Epithelial cell of esophagus (primary cell): ENCODE data around the gene ASIC3.

Source experiments
- DNase-seq: peaks from one replicate; pipeline ENCODE4 v3.0.0; 2010; ENCODE audit warnings: low read depth
- H3K4me3 ChIP-seq: 2 replicates; pipeline ENCODE4 v1.5.1; 2011; ENCODE audit warnings: mild to moderate bottlenecking, low read length, control low read depth
- TF ChIP-seq, protein P1 (sequence below): IDR thresholded peaks from 2 replicates; pipeline ENCODE4 v1.5.1; 2011; ENCODE audit warnings: low read depth, mild to moderate bottlenecking, low read length, control low read depth, inconsistent platforms; ENCODE audit not compliant: insufficient read depth; ENCODE audit errors: missing control alignments

ASIC3 gene

DNA sequence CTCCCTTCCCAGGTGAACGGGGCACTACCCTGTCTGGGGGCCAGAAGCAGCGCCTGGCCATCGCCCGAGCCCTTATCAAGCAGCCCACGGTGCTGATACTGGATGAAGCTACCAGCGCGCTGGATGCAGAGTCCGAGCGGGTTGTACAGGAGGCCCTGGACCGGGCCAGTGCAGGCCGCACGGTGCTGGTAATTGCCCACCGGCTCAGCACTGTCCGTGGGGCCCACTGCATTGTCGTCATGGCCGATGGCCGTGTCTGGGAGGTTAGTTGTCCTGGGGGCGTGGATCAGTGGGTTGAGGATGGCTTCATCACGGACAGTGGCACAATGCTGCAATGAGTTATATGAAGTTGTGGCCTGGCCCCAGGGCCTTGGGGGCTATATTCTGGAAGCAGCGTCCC, 4.4 kb upstream of the ASIC3 start:
- TF ChIP-seq, protein P1, sequence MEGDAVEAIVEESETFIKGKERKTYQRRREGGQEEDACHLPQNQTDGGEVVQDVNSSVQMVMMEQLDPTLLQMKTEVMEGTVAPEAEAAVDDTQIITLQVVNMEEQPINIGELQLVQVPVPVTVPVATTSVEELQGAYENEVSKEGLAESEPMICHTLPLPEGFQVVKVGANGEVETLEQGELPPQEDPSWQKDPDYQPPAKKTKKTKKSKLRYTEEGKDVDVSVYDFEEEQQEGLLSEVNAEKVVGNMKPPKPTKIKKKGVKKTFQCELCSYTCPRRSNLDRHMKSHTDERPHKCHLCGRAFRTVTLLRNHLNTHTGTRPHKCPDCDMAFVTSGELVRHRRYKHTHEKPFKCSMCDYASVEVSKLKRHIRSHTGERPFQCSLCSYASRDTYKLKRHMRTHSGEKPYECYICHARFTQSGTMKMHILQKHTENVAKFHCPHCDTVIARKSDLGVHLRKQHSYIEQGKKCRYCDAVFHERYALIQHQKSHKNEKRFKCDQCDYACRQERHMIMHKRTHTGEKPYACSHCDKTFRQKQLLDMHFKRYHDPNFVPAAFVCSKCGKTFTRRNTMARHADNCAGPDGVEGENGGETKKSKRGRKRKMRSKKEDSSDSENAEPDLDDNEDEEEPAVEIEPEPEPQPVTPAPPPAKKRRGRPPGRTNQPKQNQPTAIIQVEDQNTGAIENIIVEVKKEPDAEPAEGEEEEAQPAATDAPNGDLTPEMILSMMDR: no peak
- DNase-seq: no peak
- H3K4me3 ChIP-seq: no peak overlapping the region

DNA sequence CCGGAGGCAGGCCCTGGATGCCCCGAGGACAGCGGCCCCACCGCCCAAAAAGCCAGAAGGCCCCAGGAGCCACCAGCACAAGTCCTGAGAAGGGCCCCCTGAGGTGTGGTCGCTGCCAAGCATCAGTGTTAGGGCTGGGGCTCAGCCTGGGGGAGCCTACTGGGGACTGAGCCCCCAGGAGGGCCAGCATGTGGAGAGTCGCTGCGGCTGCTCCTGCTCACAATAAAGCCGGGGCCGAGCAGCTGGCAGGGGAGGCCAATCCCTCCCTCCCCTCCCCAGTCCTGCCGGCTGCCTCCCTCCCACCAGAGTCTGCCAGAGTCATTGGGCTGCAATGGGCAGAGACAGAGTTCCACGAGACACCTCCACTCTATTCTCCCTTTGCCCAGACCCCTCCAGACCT, 3.1 kb upstream of the ASIC3 start:
- no peak overlapping the region for H3K4me3 ChIP-seq
- TF ChIP-seq, protein P1: no peak
- no peak for DNase-seq

DNA sequence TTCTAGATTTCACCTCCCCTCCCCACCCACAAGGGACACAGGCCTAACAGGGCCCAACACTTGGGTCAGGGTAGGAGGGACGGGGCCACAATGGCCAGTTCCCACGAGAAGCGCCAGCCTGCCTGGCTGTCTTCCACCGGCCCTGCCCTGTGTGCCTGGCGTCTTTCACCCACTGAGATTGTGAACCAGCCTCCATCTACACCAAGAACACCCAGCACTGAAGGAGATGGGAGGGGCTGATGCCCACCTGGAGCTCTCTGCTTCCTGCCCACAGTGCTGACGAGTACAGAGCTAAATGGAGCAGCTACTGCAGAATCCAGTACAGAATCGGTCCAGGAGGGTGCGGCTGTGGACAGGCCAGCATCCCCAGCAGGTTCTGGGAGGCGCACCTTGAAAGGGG, 2.4 kb upstream of the ASIC3 start:
- no peak overlapping the region for H3K4me3 ChIP-seq
- TF ChIP-seq, protein P1: no peak
- DNase-seq: no peak

DNA sequence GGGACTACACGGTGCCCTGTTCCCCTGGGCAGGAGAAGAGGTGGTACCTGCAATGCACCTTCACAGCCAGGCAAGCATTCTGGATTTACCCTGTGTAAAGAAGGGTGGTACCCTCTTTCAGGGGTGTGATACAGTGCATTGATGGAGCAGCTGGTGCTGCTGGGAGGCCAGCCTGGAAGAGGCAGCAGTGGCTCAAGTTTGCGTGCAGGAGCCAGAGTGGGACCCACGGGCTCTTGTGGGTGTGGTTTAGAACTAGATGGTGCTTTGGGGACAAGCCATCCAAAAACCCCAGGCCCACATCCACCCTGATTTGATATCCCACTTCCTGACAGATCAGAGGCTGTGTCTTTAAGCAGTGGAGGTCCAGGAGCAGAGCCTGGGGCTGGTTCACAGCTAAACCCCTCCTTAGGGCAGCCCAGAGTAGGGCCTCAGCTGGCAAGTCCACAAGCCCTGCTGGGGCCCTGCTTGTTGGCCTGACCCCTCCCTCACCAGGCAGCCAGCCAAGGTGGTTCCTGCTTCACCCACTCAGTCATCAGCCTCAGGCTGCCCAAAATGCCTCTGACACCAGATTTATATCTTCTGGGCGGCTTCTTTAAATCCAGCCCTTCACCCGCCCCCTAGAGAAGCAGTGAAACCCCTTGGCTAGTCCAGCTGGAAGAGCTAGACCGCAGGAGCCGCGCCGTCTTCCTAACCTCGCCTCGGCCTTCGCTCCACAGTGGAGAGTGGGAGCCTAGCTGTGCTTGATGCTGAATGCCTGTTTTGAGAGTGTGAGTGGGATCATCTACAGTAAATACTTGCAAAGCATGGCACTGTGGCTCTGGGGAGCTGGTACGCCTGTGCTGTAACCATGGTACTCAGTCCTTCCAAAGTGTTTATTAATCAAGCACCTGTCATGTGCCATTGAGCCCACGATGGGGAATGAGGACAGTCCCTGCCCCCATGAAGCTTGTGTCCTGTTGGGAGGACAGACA, 1.4 kb upstream of the ASIC3 start:
- TF ChIP-seq, protein P1: no peak
- no peak overlapping the region for H3K4me3 ChIP-seq
- DNase-seq: peak; percentile 56

DNA sequence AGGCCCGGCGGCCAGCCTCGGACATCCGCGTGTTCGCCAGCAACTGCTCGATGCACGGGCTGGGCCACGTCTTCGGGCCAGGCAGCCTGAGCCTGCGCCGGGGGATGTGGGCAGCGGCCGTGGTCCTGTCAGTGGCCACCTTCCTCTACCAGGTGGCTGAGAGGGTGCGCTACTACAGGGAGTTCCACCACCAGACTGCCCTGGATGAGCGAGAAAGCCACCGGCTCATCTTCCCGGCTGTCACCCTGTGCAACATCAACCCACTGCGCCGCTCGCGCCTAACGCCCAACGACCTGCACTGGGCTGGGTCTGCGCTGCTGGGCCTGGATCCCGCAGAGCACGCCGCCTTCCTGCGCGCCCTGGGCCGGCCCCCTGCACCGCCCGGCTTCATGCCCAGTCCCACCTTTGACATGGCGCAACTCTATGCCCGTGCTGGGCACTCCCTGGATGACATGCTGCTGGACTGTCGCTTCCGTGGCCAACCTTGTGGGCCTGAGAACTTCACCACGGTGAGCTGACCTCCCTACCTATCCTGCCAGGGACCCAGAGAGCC, 656 bp downstream of the ASIC3 start:
- TF ChIP-seq, protein P1: no peak
- no peak overlapping the region for H3K4me3 ChIP-seq
- no peak for DNase-seq

DNA sequence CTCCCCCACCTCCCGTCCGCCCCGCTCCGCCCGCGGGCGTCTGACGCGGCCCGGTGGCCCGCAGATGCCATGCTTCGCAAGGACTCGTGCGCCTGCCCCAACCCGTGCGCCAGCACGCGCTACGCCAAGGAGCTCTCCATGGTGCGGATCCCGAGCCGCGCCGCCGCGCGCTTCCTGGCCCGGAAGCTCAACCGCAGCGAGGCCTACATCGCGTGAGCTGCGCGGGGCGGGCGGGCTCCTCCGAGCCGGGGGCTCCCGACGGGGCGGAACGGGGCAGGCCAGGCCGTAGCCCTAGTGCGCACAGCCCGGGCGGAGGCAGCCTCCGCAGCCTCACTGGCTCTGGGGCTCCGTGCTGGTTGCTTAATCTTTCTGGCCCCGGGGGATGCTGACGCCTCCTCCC, 2.8 kb downstream of the ASIC3 start:
- TF ChIP-seq, protein P1: no peak
- peak; percentile 84 for DNase-seq
- no peak overlapping the region for H3K4me3 ChIP-seq

DNA sequence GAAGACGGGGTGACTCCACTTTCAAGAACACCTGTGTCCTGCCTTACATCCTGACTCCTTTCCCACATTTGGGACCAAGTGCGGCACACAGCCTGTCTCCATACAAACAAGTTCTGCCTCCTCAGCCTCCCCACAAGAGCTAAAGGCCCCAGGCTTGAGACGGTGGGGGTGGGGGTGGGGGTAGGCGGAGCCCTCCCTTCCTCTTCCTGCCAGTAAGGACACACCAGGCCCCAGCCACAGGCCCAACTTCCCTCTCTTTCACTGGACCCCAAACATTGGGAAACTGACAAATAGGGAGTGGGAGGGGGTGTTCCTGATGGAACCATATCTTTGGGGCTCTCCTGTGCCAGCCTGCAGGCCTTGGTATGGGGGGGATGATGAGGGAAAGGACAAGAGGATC, 4.8 kb downstream of the ASIC3 start:
- TF ChIP-seq, protein P1: no peak
- DNase-seq: no peak
- no peak overlapping the region for H3K4me3 ChIP-seq
